Natural killer cell (primary cell): ENCODE measurements around the gene KRTDAP. TPM values are rescaled to one million over a fixed set of nuclear protein-coding genes. Genes with fewer than 3 reads are reported as not detected.
A peak's percentile ranks its signal among the peaks of the same experiment; 100 is the strongest.
"Not testable (repeated sequence)": the region's sequence is repeated elsewhere in the genome, so short reads cannot be mapped to it uniquely, and the experiment has no call there.

Source experiments
- ATAC-seq, 3 donors: fragments of 150-1000 bp in 2 of 3; fragments of 200-7000 bp in 1 of 3; cut with Tn5 transposase; 1 replicate in 1 of 3; 2 replicates in 2 of 3; pipeline ENCODE4 v1.10.0; 2021; ENCODE audit warnings: mild to moderate bottlenecking in 2 of 3, moderate library complexity in 2 of 3
- DNase-seq, 2 donors: peaks; one replicate each; pipeline versions ENCODE4 v3.0.0 to v3.0.0-alpha.2; 2013 to 2021; ENCODE audit warnings: mixed read lengths in 1 of 2
- H3K27ac ChIP-seq: one replicate; pipeline ENCODE4 v1.5.1; 2013; ENCODE audit warnings: mild to moderate bottlenecking, low read length
- H3K27me3 ChIP-seq: one replicate; pipeline ENCODE4 v1.6.1; 2013; ENCODE audit warnings: low read length; ENCODE audit not compliant: control insufficient read depth, insufficient read depth
- H3K36me3 ChIP-seq: one replicate; pipeline ENCODE4 v1.6.1; 2013; ENCODE audit warnings: low read length; ENCODE audit not compliant: control insufficient read depth, insufficient read depth
- H3K4me1 ChIP-seq: one replicate; pipeline ENCODE4 v1.6.1; 2013; ENCODE audit warnings: low read length; ENCODE audit not compliant: control insufficient read depth, insufficient read depth
- H3K4me3 ChIP-seq: one replicate; pipeline ENCODE4 v1.5.1; 2013; ENCODE audit warnings: low read length
- H3K9me3 ChIP-seq: one replicate; pipeline ENCODE4 v1.6.1; 2013; ENCODE audit warnings: low read length; ENCODE audit not compliant: control insufficient read depth, insufficient read depth
- H3K27ac Mint-ChIP-seq, 2 donors: one replicate each; pipeline ENCODE4 v1.8.0; 2022; ENCODE audit warnings: mild to moderate bottlenecking in 2 of 2, mixed read lengths in 2 of 2, moderate library complexity in 1 of 2
- H3K27me3 Mint-ChIP-seq, 2 donors: one replicate each; pipeline ENCODE4 v1.8.0; 2022; ENCODE audit warnings: low read depth in 2 of 2, mixed read lengths in 2 of 2
- H3K36me3 Mint-ChIP-seq: one replicate; pipeline ENCODE4 v1.8.0; 2022; ENCODE audit warnings: mixed read lengths
- H3K4me1 Mint-ChIP-seq, 2 donors: one replicate each; pipeline ENCODE4 v1.8.0; 2022; ENCODE audit warnings: mixed read lengths in 2 of 2
- H3K4me3 Mint-ChIP-seq: one replicate; pipeline ENCODE4 v1.8.0; 2022; ENCODE audit warnings: mild to moderate bottlenecking, moderate library complexity, mixed read lengths
- H3K9me3 Mint-ChIP-seq, 2 donors: one replicate each; pipeline ENCODE4 v1.8.0; 2022; ENCODE audit warnings: mixed read lengths in 2 of 2
- CTCF ChIP-seq: fragments of 200-600 bp; IDR thresholded peaks from one replicate; pipeline ENCODE4 v1.8.0; 2022; ENCODE audit warnings: antibody characterized with exemption
- WGBS: methylation state at CpG from one replicate; pipeline ENCODE4 v1.1.7; 2013; ENCODE audit warnings: missing lambda C conversion rate; ENCODE audit not compliant: insufficient coverage; 5-methylcytosine and 5-hydroxymethylcytosine counted together
- intact Hi-C: fragments of 100-400 bp; cut with micrococcal nuclease; formaldehyde crosslinking; loops from one replicate; pipeline ENCODE4 v1.14.2; 2022
- total RNA-seq, 4 donors: library from RNA; stranded (reverse); fragments of 120-200 nt in 1 of 4; gene quantifications; one replicate each; pipeline versions ENCODE4 v1.2.3 to v1.2.4, GENCODE V29; 2013 to 2022

KRTDAP gene
- total RNA-seq, 3 donors from 2014 or later (not counting 1 experiment from before 2014, with no cell fraction given) = not detected

GRCh38 chr19:35470128-35470527 is 20.1 kb downstream of the KRTDAP start:
- Mint-ChIP-seq H3K4me1 (peaks cover 0 to 9% of the 10 kb centered on the region in 2 donors), H3K9me3 (no peaks in the 10 kb centered on the region), H3K36me3 (no peaks in the 10 kb centered on the region), H3K27me3 (no peaks in the 10 kb centered on the region), H3K4me3 (no peak overlapping the region), H3K27ac (no peak overlapping the region)
- no peak for ATAC-seq
- no peak overlapping the region for H3K27ac ChIP-seq
- H3K4me1 ChIP-seq = peaks cover 4% of the 10 kb centered on the region
- H3K9me3 ChIP-seq = no peaks in the 10 kb centered on the region
- intact Hi-C loops = no loop called here
- TF ChIP-seq CTCF = no peak
- WGBS = 95% methylated on average over 7 of the region's 7 CpGs
- no peak for DNase-seq
- no peaks in the 10 kb centered on the region for H3K36me3 ChIP-seq
- H3K27me3 ChIP-seq = no peaks in the 10 kb centered on the region
- no peak overlapping the region for H3K4me3 ChIP-seq

GRCh38 chr19:35468637-35469036 is 21.6 kb downstream of the KRTDAP start:
- peak; percentile 96 to 100 (median 100) for ATAC-seq
- H3K36me3 Mint-ChIP-seq = no peaks in the 10 kb centered on the region

GRCh38 chr19:35466259-35466658 is 24.0 kb downstream of the KRTDAP start:
- H3K9me3 ChIP-seq = no peaks in the 10 kb centered on the region
- WGBS = 93% methylated on average over 1 of the region's 1 CpG
- intact Hi-C loops = loop anchor here (10.0 kb wide), 1 partner anchor 201 kb away; the partner anchor contains the start of gene USF2
- DNase-seq (no peak), ATAC-seq (no peak)
- no peaks in the 10 kb centered on the region for H3K36me3 ChIP-seq
- Mint-ChIP-seq H3K4me3 (no peak overlapping the region), H3K27ac (no peak overlapping the region), H3K4me1 (peaks cover 17 to 29% of the 10 kb centered on the region in 2 donors), H3K27me3 (no peaks in the 10 kb centered on the region), H3K36me3 (no peaks in the 10 kb centered on the region), H3K9me3 (no peaks in the 10 kb centered on the region)
- no peak overlapping the region for H3K27ac ChIP-seq
- TF ChIP-seq CTCF = no peak
- no peak overlapping the region for H3K4me3 ChIP-seq
- peaks cover 34% of the 10 kb centered on the region for H3K4me1 ChIP-seq
- no peaks in the 10 kb centered on the region for H3K27me3 ChIP-seq

More at GRCh38 chr19:35468637-35469036, 21.6 kb downstream of the KRTDAP start:
- Mint-ChIP-seq H3K4me1 (peaks cover under 1 to 13% of the 10 kb centered on the region in 2 donors), H3K27ac (no peak overlapping the region), H3K9me3 (no peaks in the 10 kb centered on the region), H3K4me3 (no peak overlapping the region), H3K27me3 (no peaks in the 10 kb centered on the region)
- intact Hi-C loops = loop anchor here (1.0 to 10.0 kb wide), 4 partner anchors 48 to 401 kb away; partner anchors contain the start of gene USF2
- DNase-seq = peak; percentile 58 to 84
- peaks cover 10% of the 10 kb centered on the region for H3K4me1 ChIP-seq
- H3K27ac ChIP-seq = no peak overlapping the region
- H3K9me3 ChIP-seq = no peaks in the 10 kb centered on the region
- H3K4me3 ChIP-seq = no peak overlapping the region
- no peaks in the 10 kb centered on the region for H3K36me3 ChIP-seq
- H3K27me3 ChIP-seq = no peaks in the 10 kb centered on the region
- WGBS = 29% methylated on average over 2 of the region's 2 CpGs
- peak; percentile 72 for TF ChIP-seq CTCF

GRCh38 chr19:35462956-35463355 is 27.3 kb downstream of the KRTDAP start:
- Histone ChIP-seq H3K27ac (peak overlapping the region; percentile 88), H3K4me1 (peaks cover 57% of the 10 kb centered on the region)
- H3K4me1 Mint-ChIP-seq = peaks cover 30 to 32% of the 10 kb centered on the region in 2 donors
- H3K27me3 Mint-ChIP-seq, H3K36me3 Mint-ChIP-seq, H3K9me3 Mint-ChIP-seq, DNase-seq, H3K27me3 ChIP-seq, H3K36me3 ChIP-seq, H3K4me3 ChIP-seq, H3K9me3 ChIP-seq: not testable (repeated sequence)
- WGBS = 24% methylated on average over 5 of the region's 7 CpGs
- ATAC-seq = peak; percentile 62 to 75 (median 65)
- intact Hi-C loops = loop anchor here (1.0 to 10.0 kb wide), 4 partner anchors 16 to 198 kb away; partner anchors contain the start of gene USF2
- peak overlapping the region; percentile 90 to 93 for H3K27ac Mint-ChIP-seq
- H3K4me3 Mint-ChIP-seq = peak overlapping the region; percentile 83
